Measurements from ENCODE around the gene LRRK2. TPM values are rescaled to one million over a fixed set of nuclear protein-coding genes. Genes with fewer than 3 reads are reported as not detected.

Gene LRRK2
- total and polyA plus RNA-seq, 10 of the 15 experiments (the other 5 are each of a cell fraction or from before 2014, with no cell fraction given), result 0.80 to 32.6 (median 1.4) TPM

DNA sequence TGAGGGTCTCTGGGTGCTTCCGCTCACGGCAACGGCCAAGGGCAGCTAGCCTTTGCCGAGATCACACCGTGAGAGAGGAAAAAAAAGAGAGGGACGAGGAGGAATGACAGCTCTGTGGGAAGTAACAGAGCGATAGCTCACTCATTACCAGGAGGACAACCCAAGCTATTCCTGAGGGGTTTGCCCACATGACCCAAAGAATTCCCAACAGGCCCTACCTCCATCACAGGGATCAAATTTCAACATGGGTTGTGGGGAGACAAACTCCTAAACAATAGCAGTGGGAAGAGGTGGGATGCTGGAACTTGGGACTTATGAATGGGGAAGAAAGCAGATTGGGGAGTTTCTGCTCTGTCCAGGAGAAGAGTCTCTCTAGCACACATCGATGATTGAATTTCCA, 180.6 kb downstream of the LRRK2 start:
- no peak overlapping the region for H3K4me3 ChIP-seq
- SMC1A ChIA-PET (ENCODE audit: uncharacterized antibody, unreplicated experiment), result no interaction called here
- no peaks in the 10 kb centered on the region for H3K4me1 ChIP-seq (ENCODE audit: control insufficient read depth, insufficient read depth, low read length)
- CTCF ChIA-PET, result no interaction called here
- no TSS peak for BruUV-seq (replicated peaks)
- H2AFZ ChIP-seq (ENCODE audit: control insufficient read depth, low read depth, low read length), result no peak overlapping the region
- no peak overlapping the region for H3K9ac ChIP-seq (ENCODE audit: control insufficient read depth, insufficient read depth, low read length)
- in situ Hi-C loops (cut with MboI) (no loop called here), intact Hi-C loops (cut with micrococcal nuclease; ENCODE audit: unreplicated experiment) (no loop called here)
- no peaks in the 10 kb centered on the region for H3K9me3 ChIP-seq (replicated peaks; ENCODE audit: control insufficient read depth, insufficient read depth, low read length)
- FAIRE-seq, result no peak
- H3K79me2 ChIP-seq (ENCODE audit: control insufficient read depth, insufficient read depth, low read length), result no peaks in the 10 kb centered on the region
- TF ChIP-seq EZH2 (IDR thresholded peaks at IDR 0.05; ENCODE audit: borderline replicate concordance, control insufficient read depth, low read depth, low read length), result no peak
- no peak for TF ChIP-seq KLF5 (IDR thresholded peaks at IDR 0.05; ENCODE audit: partially characterized antibody)
- no peak for TF ChIP-seq HDAC6 (IDR thresholded peaks at IDR 0.05; ENCODE audit: unreplicated experiment)
- no peak for TF ChIP-seq RUNX3 (IDR thresholded peaks at IDR 0.05; ENCODE audit: low read length)
- no peak for TF ChIP-seq CEBPB (IDR thresholded peaks at IDR 0.05; ENCODE audit: borderline replicate concordance in 1 of 2, low read depth in 2 of 2, low read length in 2 of 2)
- no peak for TF ChIP-seq SMAD5 (IDR thresholded peaks at IDR 0.05; ENCODE audit: low read depth)
- no peak for TF ChIP-seq HDGF (IDR thresholded peaks at IDR 0.05)
- no peak for TF ChIP-seq CTCF (IDR thresholded peaks at IDR 0.05 in 2 of 3, conservative IDR thresholded peaks at IDR 0.05 in 1 of 3; ENCODE audit: control insufficient read depth in 2 of 3, extremely low read depth in 1 of 3, insufficient read depth in 1 of 3, low read depth in 3 of 3, low read length in 3 of 3)
- TF ChIP-seq, protein P1, sequence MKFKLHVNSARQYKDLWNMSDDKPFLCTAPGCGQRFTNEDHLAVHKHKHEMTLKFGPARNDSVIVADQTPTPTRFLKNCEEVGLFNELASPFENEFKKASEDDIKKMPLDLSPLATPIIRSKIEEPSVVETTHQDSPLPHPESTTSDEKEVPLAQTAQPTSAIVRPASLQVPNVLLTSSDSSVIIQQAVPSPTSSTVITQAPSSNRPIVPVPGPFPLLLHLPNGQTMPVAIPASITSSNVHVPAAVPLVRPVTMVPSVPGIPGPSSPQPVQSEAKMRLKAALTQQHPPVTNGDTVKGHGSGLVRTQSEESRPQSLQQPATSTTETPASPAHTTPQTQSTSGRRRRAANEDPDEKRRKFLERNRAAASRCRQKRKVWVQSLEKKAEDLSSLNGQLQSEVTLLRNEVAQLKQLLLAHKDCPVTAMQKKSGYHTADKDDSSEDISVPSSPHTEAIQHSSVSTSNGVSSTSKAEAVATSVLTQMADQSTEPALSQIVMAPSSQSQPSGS (IDR thresholded peaks at IDR 0.05; ENCODE audit: low read length), result no peak
- no peak for TF ChIP-seq ZNF622 (IDR thresholded peaks at IDR 0.05)
- no peak for TF ChIP-seq CBX5 (IDR thresholded peaks at IDR 0.05; ENCODE audit: low read depth)
- TF ChIP-seq IRF4 (IDR thresholded peaks at IDR 0.05; ENCODE audit: low read depth, low read length), result no peak
- no peak for TF ChIP-seq ZNF207 (IDR thresholded peaks at IDR 0.05; ENCODE audit: borderline replicate concordance)
- TF ChIP-seq JUND (IDR thresholded peaks at IDR 0.05; ENCODE audit: low read depth, low read length), result no peak
- no peak for TF ChIP-seq IRF5 (IDR thresholded peaks at IDR 0.05; ENCODE audit: borderline replicate concordance)
- H3K4me2 ChIP-seq (ENCODE audit: control insufficient read depth, insufficient read depth), result no peak overlapping the region
- no peaks in the 10 kb centered on the region for H3K27me3 ChIP-seq (replicated peaks in 1 of 2; ENCODE audit: control insufficient read depth in 2 of 2, insufficient read depth in 2 of 2, low read length in 1 of 2)
- ATAC-seq, result no peak
- POLR2A ChIA-PET, result no interaction called here
- DNase-seq (ENCODE audit: low read depth, low spot score), result no peak
- WGBS (ENCODE audit: insufficient coverage, insufficient replicate concordance, low lambda C conversion rate, missing lambda C conversion rate), result 45% methylated on average over 8 of the region's 8 CpGs
- H3K36me3 ChIP-seq (ENCODE audit: control insufficient read depth in 2 of 2, insufficient read depth in 2 of 2, low read length in 1 of 2), result no peaks in the 10 kb centered on the region
- RAD21 ChIA-PET (ENCODE audit: unreplicated experiment), result no interaction called here
- no peaks in the 10 kb centered on the region for H4K20me1 ChIP-seq (ENCODE audit: control insufficient read depth, insufficient read depth)
- no peak overlapping the region for H3K27ac ChIP-seq (ENCODE audit: control insufficient read depth, insufficient read depth)
